CD14-positive monocyte (primary cell): ENCODE results near the gene SKA2. TPM values are rescaled to one million over a fixed set of nuclear protein-coding genes. Genes with fewer than 3 reads are reported as not detected.

Experiments used
- DNase-seq, 3 donors: peaks; one replicate each; pipeline ENCODE4 v3.0.0-alpha.2; 2011 to 2022
- H2AFZ ChIP-seq: 2 replicates; pipeline ENCODE4 v1.6.0; 2012; ENCODE audit warnings: mild to moderate bottlenecking, low read depth, low read length, inconsistent platforms; ENCODE audit not compliant: insufficient read depth, poor library complexity, severe bottlenecking
- H3K27ac ChIP-seq, 2 donors: 1 replicate in 1 of 2; 2 replicates in 1 of 2; pipeline ENCODE4 v1.5.1; 2012 to 2013; ENCODE audit warnings: low read length in 2 of 2, control low read depth in 1 of 2, inconsistent platforms in 1 of 2, low read depth in 1 of 2, mild to moderate bottlenecking in 1 of 2
- H3K27me3 ChIP-seq, 2 donors: one replicate each; pipeline versions ENCODE4 v1.6.0 to v1.6.1; 2011 to 2013; ENCODE audit warnings: low read length in 2 of 2; ENCODE audit not compliant: control insufficient read depth in 2 of 2, insufficient read depth in 2 of 2
- H3K36me3 ChIP-seq, 2 donors: replicated peaks in 1 of 2; 1 replicate in 1 of 2; 2 replicates in 1 of 2; pipeline versions ENCODE4 v1.5.1 to v1.6.1; 2012 to 2013; ENCODE audit warnings: low read length in 2 of 2, control low read depth in 1 of 2, inconsistent platforms in 1 of 2, mild to moderate bottlenecking in 1 of 2; ENCODE audit not compliant: insufficient read depth in 2 of 2, control insufficient read depth in 1 of 2
- H3K4me1 ChIP-seq, 2 donors: 1 replicate in 1 of 2; 2 replicates in 1 of 2; pipeline versions ENCODE4 v1.5.1 to v1.6.1; 2012 to 2013; ENCODE audit warnings: low read length in 2 of 2, control low read depth in 1 of 2, inconsistent platforms in 1 of 2, mild to moderate bottlenecking in 1 of 2, moderate library complexity in 1 of 2; ENCODE audit not compliant: insufficient read depth in 2 of 2, control insufficient read depth in 1 of 2
- H3K4me2 ChIP-seq: replicated peaks from 2 replicates; pipeline ENCODE3; 2012; ENCODE audit warnings: low read length, moderate library complexity, mild to moderate bottlenecking; ENCODE audit not compliant: poor library complexity, severe bottlenecking; ENCODE audit errors: extremely low read depth
- H3K4me3 ChIP-seq, 3 experiments: fragments of 200-600 bp in 1 of 3; sonication (generic) in 1 of 3; replicated peaks in 1 of 3; 1 replicate in 2 of 3; 2 replicates in 1 of 3; pipeline ENCODE4 v1.5.1; 2011 to 2013; ENCODE audit warnings: low read length in 3 of 3, mild to moderate bottlenecking in 3 of 3, control low read depth in 2 of 3, low read depth in 2 of 3, inconsistent platforms in 1 of 3, moderate library complexity in 1 of 3
- H3K79me2 ChIP-seq: 2 replicates; pipeline ENCODE4 v1.6.0; 2012; ENCODE audit warnings: mild to moderate bottlenecking, control low read depth, inconsistent platforms, low read length, moderate library complexity; ENCODE audit not compliant: insufficient read depth
- H3K9ac ChIP-seq: 2 replicates; pipeline ENCODE4 v1.6.0; 2017; ENCODE audit warnings: low read length, mild to moderate bottlenecking; ENCODE audit not compliant: insufficient read depth, poor library complexity, severe bottlenecking
- H3K9me3 ChIP-seq, 2 donors: replicated peaks in 1 of 2; 1 replicate in 1 of 2; 2 replicates in 1 of 2; pipeline versions ENCODE4 v1.5.1 to v1.6.1; 2012 to 2013; ENCODE audit warnings: low read length in 2 of 2, control low read depth in 1 of 2; ENCODE audit not compliant: control insufficient read depth in 1 of 2, insufficient read depth in 1 of 2
- H4K20me1 ChIP-seq: 2 replicates; pipeline ENCODE4 v1.6.0; 2012; ENCODE audit warnings: mild to moderate bottlenecking, low read length, control low read depth, moderate library complexity; ENCODE audit not compliant: insufficient read depth
- H3K27ac Mint-ChIP-seq, 7 donors: one replicate each; pipeline ENCODE4 v1.8.0; 2020; ENCODE audit warnings: mild to moderate bottlenecking in 7 of 7, mixed read lengths in 7 of 7, moderate library complexity in 6 of 7, inconsistent platforms in 2 of 7
- H3K27me3 Mint-ChIP-seq, 3 donors: one replicate each; pipeline ENCODE4 v1.8.0; 2021 to 2022; ENCODE audit warnings: low read depth in 3 of 3, mild to moderate bottlenecking in 3 of 3, mixed read lengths in 3 of 3, moderate library complexity in 3 of 3, inconsistent platforms in 1 of 3
- H3K36me3 Mint-ChIP-seq, 2 donors: one replicate each; pipeline ENCODE4 v1.8.0; 2020; ENCODE audit warnings: mixed read lengths in 2 of 2, inconsistent platforms in 1 of 2, mild to moderate bottlenecking in 1 of 2
- H3K4me1 Mint-ChIP-seq: one replicate; pipeline ENCODE4 v1.8.0; 2020; ENCODE audit warnings: mild to moderate bottlenecking, mixed read lengths
- H3K4me3 Mint-ChIP-seq, 2 donors: one replicate each; pipeline ENCODE4 v1.8.0; 2020; ENCODE audit warnings: mild to moderate bottlenecking in 2 of 2, mixed read lengths in 2 of 2, moderate library complexity in 1 of 2
- H3K9me3 Mint-ChIP-seq, 7 donors: one replicate each; pipeline ENCODE4 v1.8.0; 2020 to 2022; ENCODE audit warnings: mixed read lengths in 7 of 7, mild to moderate bottlenecking in 6 of 7, moderate library complexity in 6 of 7, inconsistent platforms in 2 of 7
- CTCF ChIP-seq: fragments of 200-600 bp; IDR thresholded peaks from one replicate; pipeline ENCODE4 v1.8.0; 2022; ENCODE audit warnings: antibody characterized with exemption, mild to moderate bottlenecking
- WGBS: methylation state at CpG from one replicate; pipeline ENCODE4 v1.1.5; 2013; ENCODE audit warnings: missing lambda C conversion rate; ENCODE audit not compliant: insufficient coverage; 5-methylcytosine and 5-hydroxymethylcytosine counted together
- intact Hi-C, 2 donors: fragments of 100-400 bp; cut with micrococcal nuclease; formaldehyde crosslinking; loops; one replicate each; pipeline versions ENCODE4 v1.15.0 to v1.15.1; 2023
- polyA plus RNA-seq, 3 donors: library from polyadenylated mRNA; depleted of rRNA in 1 of 3; unstranded in 2 of 3; stranded (reverse) in 1 of 3; fragments of 300-500 nt in 2 of 3; fragments of >200 nt in 1 of 3; fragmentation: Illumina TruSeq in 2 of 3; gene quantifications; 1 replicate in 2 of 3; 2 replicates in 1 of 3; pipeline ENCODE4 v1.2.3, GENCODE V29; 2012 to 2021

The SKA2 gene
- polyA plus RNA-seq, 3 donors: 3.1 to 20.4 (median 19.2) TPM

GRCh38 chr17:59106463-59107305 lies 48.3 kb downstream of the SKA2 start, which contains the start of gene TRIM37:
Gene TRIM37, minus strand, starts transcription at chr17:59106880. Its CDS starts 419 bp downstream, at chr17:59106461.
- Histone ChIP-seq H3K9me3 (no peaks in the 10 kb centered on the region), H3K4me3 (peak within 1 kb of the TSS; percentile 76 to 94 (median 90)), H4K20me1 (no peaks in the 10 kb centered on the region), H3K27ac (peak within 1 kb of the TSS; percentile 87 to 90), H3K9ac (peak within 1 kb of the TSS; percentile 91), H2AFZ (peak within 1 kb of the TSS; percentile 99), H3K4me2 (peak within 1 kb of the TSS; percentile 80), H3K4me1 (peaks cover 14 to 23% of the 10 kb centered on the region in 2 donors), H3K36me3 (peaks cover 9 to 11% of the 10 kb centered on the region in 2 donors), H3K27me3 (no peaks in the 10 kb centered on the region), H3K79me2 (peaks cover 29% of the 10 kb centered on the region)
- peak within 1 kb of the TSS; percentile 91 to 95 for H3K4me3 Mint-ChIP-seq
- peak; percentile 11 for TF ChIP-seq CTCF
- peaks cover 13 to 29% of the 10 kb centered on the region in 2 donors for H3K36me3 Mint-ChIP-seq
- under 1% methylated on average over 77 of the region's 89 CpGs for WGBS
- H3K4me1 Mint-ChIP-seq: peaks cover 20% of the 10 kb centered on the region
- peak within 1 kb of the TSS; percentile 84 to 94 (median 92) for H3K27ac Mint-ChIP-seq
- H3K9me3 Mint-ChIP-seq: no peaks in the 10 kb centered on the region
- DNase-seq: peak; percentile 99 to 100 (median 99)
- intact Hi-C loops: loop anchor here (2.0 kb wide), 1 partner anchor 48 kb away; the partner anchor contains the start of genes PRR11 (in 2 of the 2) and SKA2 (in 2 of the 2)
- H3K27me3 Mint-ChIP-seq: no peaks in the 10 kb centered on the region

DNA sequence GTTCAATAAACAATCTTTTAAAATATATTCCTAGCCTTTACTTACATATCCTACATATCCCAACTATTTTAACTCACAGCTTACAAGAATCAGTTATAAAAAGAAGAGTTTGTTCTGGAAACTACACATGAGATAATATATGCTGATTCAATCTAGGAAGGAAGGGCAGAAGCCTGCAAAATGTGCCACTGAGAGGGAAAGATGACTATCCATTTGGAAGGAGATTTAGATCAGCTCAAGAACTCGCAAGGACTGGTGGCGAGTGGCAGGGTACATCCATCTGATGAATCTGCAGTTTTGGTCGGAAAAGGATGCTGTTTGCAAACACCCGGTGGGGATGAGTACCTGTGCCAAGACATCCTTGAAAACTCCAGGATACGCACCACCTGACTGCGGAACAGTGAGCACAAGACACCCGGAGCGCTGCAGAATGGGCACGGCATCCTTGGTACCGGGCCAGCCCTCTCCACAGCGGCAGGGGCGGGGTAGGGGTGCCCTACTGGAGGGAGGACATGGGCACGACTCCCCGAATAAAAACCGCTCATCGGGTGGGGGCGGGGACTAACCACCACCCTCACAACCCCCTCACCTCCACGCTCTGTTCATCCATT lies 49.0 kb downstream of the SKA2 start:
- H3K4me3 ChIP-seq: peak overlapping the region; percentile 57 to 94 (median 90)
- H3K36me3 ChIP-seq: peaks cover 5 to 7% of the 10 kb centered on the region in 2 donors
- Mint-ChIP-seq H3K9me3 (no peaks in the 10 kb centered on the region), H3K4me1 (peaks cover 20% of the 10 kb centered on the region), H3K4me3 (peak overlapping the region; percentile 91 to 95), H3K36me3 (peaks cover 11 to 24% of the 10 kb centered on the region in 2 donors), H3K27me3 (no peaks in the 10 kb centered on the region), H3K27ac (peak overlapping the region; percentile 84 to 94 (median 92))
- H4K20me1 ChIP-seq: no peaks in the 10 kb centered on the region
- no peaks in the 10 kb centered on the region for H3K27me3 ChIP-seq
- 0% methylated on average over 16 of the region's 18 CpGs for WGBS
- H3K79me2 ChIP-seq: peaks cover 29% of the 10 kb centered on the region
- no peak for TF ChIP-seq CTCF
- peak overlapping the region; percentile 91 for H3K9ac ChIP-seq
- no peaks in the 10 kb centered on the region for H3K9me3 ChIP-seq
- peak in 2 of 3 donors; percentile 4 to 12 for DNase-seq
- intact Hi-C loops: loop anchor here (2.0 kb wide), 1 partner anchor 49 kb away; the partner anchor contains the start of genes PRR11 (in 2 of the 2) and SKA2 (in 2 of the 2)
- H2AFZ ChIP-seq: peak overlapping the region; percentile 99
- peak overlapping the region; percentile 78 for H3K4me2 ChIP-seq
- H3K27ac ChIP-seq: peak overlapping the region; percentile 87 to 90
- H3K4me1 ChIP-seq: peaks cover 14 to 23% of the 10 kb centered on the region in 2 donors
